Urothelium cell line (cell line): ENCODE results near the gene UXS1.

Experiments used
- DNase-seq: peaks from one replicate; pipeline ENCODE4 v3.0.0; 2011; ENCODE audit warnings: low spot score, mixed read lengths
- FAIRE-seq: peaks from 2 replicates; lab custom pipeline; 2011; peaks lifted over from hg19 to GRCh38; lab: Jason Lieb, UNC

UXS1 gene

GRCh38 chr2:106161938-106162820 is 31.9 kb downstream of the UXS1 start:
- FAIRE-seq (no peak), DNase-seq (peak; percentile 63)

GRCh38 chr2:106161341-106161740 is 32.8 kb downstream of the UXS1 start:
- DNase-seq, result no peak
- FAIRE-seq, result no peak

GRCh38 chr2:106160786-106161261 is 33.3 kb downstream of the UXS1 start:
- DNase-seq (no peak), FAIRE-seq (no peak)

GRCh38 chr2:106159866-106160785 is 34.0 kb downstream of the UXS1 start:
- no peak for FAIRE-seq

GRCh38 chr2:106158871-106159270 is 35.2 kb downstream of the UXS1 start:
- DNase-seq (no peak), FAIRE-seq (no peak)

More at GRCh38 chr2:106159866-106160785, 34.0 kb downstream of the UXS1 start:
- no peak for DNase-seq

GRCh38 chr2:106158131-106158530 is 36.0 kb downstream of the UXS1 start:
- FAIRE-seq, result no peak

GRCh38 chr2:106157416-106157815 is 36.7 kb downstream of the UXS1 start:
- DNase-seq (no peak), FAIRE-seq (no peak)

More at GRCh38 chr2:106158131-106158530, 36.0 kb downstream of the UXS1 start:
- DNase-seq, result no peak

- FAIRE-seq, result no peak
Observed at GRCh38 chr2:106156305-106157296, 37.5 kb downstream of the UXS1 start.

GRCh38 chr2:106153781-106154180 is 40.3 kb downstream of the UXS1 start:
- FAIRE-seq (no peak), DNase-seq (no peak)

More at GRCh38 chr2:106156305-106157296, 37.5 kb downstream of the UXS1 start:
- DNase-seq, result no peak

- DNase-seq, result no peak
- FAIRE-seq, result no peak
Observed at GRCh38 chr2:106147665-106148064, 46.4 kb downstream of the UXS1 start.

GRCh38 chr2:106147159-106147558 is 46.9 kb downstream of the UXS1 start:
- DNase-seq (peak; percentile 51), FAIRE-seq (no peak)

- no peak for FAIRE-seq
- DNase-seq, result no peak
Observed at GRCh38 chr2:106144621-106145331, 49.3 kb downstream of the UXS1 start.

- DNase-seq, result no peak
Observed at GRCh38 chr2:106143495-106144215, 50.4 kb downstream of the UXS1 start.

GRCh38 chr2:106142683-106143082 is 51.4 kb downstream of the UXS1 start:
- no peak for FAIRE-seq
- no peak for DNase-seq

More at GRCh38 chr2:106143495-106144215, 50.4 kb downstream of the UXS1 start:
- no peak for FAIRE-seq

- DNase-seq (no peak), FAIRE-seq (no peak)
Observed at GRCh38 chr2:106140913-106141312, 53.2 kb downstream of the UXS1 start.

GRCh38 chr2:106140113-106140512 is 54.0 kb downstream of the UXS1 start:
- FAIRE-seq (no peak), DNase-seq (no peak)

GRCh38 chr2:106139238-106139935 is 54.7 kb downstream of the UXS1 start:
- no peak for FAIRE-seq
- no peak for DNase-seq
